GM10266 (cell line): ENCODE results near the gene LUM.
"Not testable (repeated sequence)": the region's sequence is repeated elsewhere in the genome, so short reads cannot be mapped to it uniquely, and the experiment has no call there.

Experiments used
- DNase-seq: peaks from one replicate; pipeline ENCODE4 v3.0.0; 2012; ENCODE audit errors: extremely low spot score
- TF ChIP-seq, protein P1 (sequence below): IDR thresholded peaks from 2 replicates; pipeline ENCODE4 v1.5.1; 2012; ENCODE audit warnings: mild to moderate bottlenecking, low read depth; ENCODE audit not compliant: control insufficient read depth, insufficient read depth; ENCODE audit errors: missing control alignments

LUM gene

DNA sequence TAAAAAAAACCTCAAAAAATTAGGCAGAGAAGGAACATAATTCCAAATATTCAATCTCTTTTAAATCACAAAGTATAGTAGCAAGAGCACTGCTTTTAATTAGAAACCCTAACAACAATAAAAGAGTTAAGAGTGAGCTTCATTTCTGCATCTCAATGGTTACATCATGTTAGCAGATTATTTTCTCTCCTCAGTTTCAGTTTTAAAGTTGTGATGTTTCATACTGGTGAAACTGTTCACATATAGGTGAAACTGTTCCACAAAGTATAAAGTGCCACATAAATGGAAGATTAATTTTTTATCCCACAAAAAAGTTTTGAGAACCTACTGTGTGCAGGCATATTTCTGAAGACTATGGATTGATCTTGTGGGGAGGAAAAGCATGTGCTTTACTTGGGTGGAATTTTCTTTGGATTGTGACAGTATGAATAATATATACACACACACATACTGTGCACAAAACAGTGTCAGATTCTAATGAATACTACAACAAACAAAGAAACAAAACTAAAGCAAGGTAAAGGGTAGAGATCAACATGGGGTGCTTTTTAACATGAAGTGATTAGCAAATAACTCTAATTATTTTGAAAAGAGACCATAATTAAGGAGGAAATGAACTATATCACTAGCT is 17.1 kb downstream of the LUM start:
- TF ChIP-seq, protein P1, sequence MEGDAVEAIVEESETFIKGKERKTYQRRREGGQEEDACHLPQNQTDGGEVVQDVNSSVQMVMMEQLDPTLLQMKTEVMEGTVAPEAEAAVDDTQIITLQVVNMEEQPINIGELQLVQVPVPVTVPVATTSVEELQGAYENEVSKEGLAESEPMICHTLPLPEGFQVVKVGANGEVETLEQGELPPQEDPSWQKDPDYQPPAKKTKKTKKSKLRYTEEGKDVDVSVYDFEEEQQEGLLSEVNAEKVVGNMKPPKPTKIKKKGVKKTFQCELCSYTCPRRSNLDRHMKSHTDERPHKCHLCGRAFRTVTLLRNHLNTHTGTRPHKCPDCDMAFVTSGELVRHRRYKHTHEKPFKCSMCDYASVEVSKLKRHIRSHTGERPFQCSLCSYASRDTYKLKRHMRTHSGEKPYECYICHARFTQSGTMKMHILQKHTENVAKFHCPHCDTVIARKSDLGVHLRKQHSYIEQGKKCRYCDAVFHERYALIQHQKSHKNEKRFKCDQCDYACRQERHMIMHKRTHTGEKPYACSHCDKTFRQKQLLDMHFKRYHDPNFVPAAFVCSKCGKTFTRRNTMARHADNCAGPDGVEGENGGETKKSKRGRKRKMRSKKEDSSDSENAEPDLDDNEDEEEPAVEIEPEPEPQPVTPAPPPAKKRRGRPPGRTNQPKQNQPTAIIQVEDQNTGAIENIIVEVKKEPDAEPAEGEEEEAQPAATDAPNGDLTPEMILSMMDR, result no peak
- no peak for DNase-seq

DNA sequence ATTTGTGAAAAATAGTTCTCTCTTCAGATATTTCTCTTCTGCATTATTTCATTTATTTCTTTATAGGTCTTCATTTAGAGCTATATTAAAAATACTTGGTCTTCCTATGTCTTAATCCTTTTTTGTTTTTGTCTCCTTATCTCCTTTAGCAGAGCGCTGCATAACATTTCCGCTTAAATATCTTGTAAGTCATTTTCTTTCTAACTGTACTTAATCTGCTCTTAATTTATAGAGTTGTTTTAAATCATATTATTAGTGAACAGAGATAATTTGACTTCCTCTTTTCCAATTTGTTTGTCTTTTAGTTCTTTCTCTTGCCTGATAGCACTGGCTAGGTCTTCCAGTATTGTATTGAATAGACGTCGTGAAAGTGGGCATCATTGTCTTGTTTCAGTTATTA is 18.0 kb downstream of the LUM start:
- TF ChIP-seq, protein P1, result no peak
- DNase-seq, result no peak

DNA sequence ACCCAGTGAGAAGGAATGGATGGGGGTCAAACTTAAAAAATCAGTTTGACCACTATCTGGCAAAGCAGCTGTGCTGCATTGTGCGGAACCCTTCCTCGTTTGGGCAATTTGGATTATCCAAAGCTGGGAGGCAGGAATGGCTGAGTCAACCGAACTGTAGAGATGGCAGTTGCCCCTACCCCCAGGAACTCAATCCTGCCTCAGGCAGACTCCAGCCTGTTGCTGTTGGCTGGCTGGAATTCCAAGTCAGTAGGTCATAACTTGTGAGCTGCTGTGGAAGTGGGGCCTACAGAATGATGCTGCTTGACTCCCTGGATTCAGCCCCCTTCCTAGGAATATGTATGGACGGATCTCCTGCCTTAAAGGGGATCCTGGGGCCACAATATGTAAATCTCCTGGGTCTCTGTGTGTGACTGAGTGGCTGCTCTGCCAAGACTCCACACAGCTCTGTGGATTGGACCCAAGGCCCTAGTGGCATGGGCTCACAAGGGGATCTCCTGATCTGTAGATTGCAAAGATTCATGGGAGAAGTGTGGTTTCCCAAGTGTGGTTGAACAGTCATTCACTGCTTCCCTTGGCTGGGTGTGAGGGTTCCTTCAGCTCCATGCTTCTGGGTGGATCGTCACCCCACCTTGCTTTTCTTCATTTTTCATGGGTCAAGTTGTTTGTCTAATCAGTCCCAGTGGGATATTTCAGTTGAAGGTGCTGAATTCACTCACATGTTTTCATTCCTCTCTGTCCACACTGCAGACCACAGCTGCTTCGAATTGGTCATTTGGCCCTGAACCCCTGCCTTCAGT is 19.2 kb downstream of the LUM start:
- TF ChIP-seq, protein P1, result no peak
- DNase-seq, result no peak

DNA sequence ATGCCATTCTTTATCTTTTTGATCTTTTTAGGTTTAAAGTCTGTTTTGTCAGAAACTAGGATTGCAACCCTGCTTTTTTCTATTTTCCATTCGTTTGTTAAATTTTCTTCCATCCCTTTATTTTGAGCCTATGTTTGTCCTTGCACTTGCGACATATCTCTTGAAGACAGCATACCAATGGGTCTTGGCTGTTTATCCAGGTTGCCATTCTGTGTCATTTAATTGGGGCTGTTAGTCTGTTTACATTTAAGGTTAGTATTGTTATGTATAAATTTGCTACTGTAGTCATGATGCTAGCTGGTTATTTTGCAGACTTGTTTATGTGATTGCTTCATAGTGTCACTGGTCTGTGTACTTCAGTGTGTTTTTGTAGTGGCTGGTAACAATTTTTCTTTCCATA is 21.3 kb downstream of the LUM start:
- DNase-seq, result not testable (repeated sequence)

DNA sequence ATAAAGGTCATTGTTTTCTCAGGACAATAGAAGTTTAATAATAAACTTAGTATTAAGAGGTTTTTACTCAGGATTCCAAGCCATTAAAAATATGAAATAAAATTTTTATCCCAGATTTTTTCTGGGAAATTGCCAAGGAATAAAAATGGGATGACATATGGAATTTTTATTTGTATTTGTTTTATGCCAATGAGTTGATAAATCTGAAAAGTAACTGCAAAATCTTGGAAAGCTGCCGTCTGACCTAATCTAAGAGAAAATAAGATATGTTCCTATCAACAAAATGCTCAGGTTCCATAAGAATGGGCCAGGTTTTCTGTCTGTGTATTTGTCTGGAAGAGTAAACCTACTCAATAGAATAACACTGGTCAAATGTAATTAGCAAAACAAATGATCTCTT is 31.3 kb downstream of the LUM start:
- TF ChIP-seq, protein P1, result no peak
- DNase-seq, result no peak

DNA sequence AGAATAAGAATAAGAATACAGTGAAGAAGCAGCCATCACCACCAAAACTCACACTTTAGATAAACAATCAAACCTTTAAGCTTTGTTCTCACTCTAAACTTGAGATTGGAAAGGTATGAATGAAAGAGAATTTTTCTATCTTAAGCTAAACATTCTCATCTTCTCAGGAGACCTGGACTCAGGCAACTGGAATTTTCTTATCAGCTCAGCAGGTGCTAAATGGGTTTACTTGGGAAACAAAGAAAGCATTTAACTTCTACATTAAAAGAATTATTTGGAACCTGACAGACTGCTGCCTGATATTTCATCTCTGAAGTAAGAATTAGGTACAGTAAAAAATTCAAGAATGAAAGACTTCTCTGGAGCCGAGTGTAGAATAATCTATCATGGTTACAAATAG is 32.8 kb downstream of the LUM start:
- DNase-seq, result no peak
- TF ChIP-seq, protein P1, result no peak

DNA sequence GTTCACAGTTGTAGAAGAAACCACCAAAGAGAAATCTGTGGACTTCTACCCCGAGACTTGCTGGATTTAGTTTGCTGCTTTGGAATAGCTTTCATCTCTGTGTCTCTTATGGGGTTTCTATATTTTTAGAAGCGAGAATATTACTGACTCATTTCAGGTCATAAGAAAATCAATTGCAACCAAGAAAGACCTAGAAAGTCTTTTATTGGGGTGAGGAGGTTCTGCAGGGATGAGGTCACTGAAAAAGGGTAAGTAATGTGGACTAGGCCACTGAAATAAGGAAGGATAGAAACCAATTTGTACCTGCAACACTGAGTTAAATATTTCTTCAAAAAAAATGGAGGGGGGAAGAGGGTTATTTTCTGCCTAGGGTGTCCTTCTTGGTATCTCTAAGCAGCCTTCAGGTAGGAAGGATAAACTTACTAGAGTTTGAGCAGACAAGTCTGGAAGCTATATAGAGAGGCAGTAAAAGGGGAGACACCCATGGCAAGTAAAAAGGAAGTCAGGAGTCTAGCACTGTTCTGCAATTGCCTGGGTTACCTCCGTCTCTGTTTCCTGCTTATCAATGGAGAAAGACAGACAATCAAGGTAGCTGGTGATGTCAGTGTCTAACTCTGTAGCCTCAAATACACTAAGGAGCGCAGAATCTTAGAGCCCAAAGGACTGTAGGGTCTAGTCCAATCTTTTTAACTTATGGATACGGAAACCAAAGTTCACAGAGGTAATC is 33.9 kb downstream of the LUM start:
- DNase-seq, result no peak
- TF ChIP-seq, protein P1, result no peak
